OCI-LY1 (cell line): ENCODE data around the gene CHTF18.

Source experiments
- CTCF ChIP-seq: fragments of 200-600 bp; sonication (generic), shearing (Covaris generic); IDR thresholded peaks from 2 replicates; pipeline ENCODE4 v1.5.1; 2017; ENCODE audit warnings: mild to moderate bottlenecking, antibody characterized with exemption, low read length, moderate library complexity, mixed read lengths
- EZH2 ChIP-seq: fragments of 200-600 bp; sonication (generic), shearing (Covaris generic); IDR thresholded peaks from 2 replicates; pipeline ENCODE4 v1.8.0; 2017; ENCODE audit warnings: borderline replicate concordance, mixed run types, mild to moderate bottlenecking, antibody characterized with exemption, low read length, moderate library complexity, mixed read lengths

GRCh38 chr16:802914-803753 is 14.7 kb downstream of the CHTF18 start:
- no peak for TF ChIP-seq CTCF
- no peak for TF ChIP-seq EZH2
